Activated naive CD4-positive, alpha-beta T cell treated with anti-CD3 and anti-CD28 coated beads for 36 hours (primary cell): ENCODE measurements around the gene NAE1. TPM values are rescaled to one million over a fixed set of nuclear protein-coding genes. Genes with fewer than 3 reads are reported as not detected.
"Not testable (repeated sequence)": the region's sequence is repeated elsewhere in the genome, so short reads cannot be mapped to it uniquely, and the experiment has no call there.

Source experiments
- CTCF ChIA-PET: fragments of 350-600 bp; sonication (Branson Sonifier 250); formaldehyde crosslinking; loops from one replicate; lab custom pipeline; 2021; ENCODE audit warnings: antibody characterized with exemption; lab: Charles Lee
- DNase-seq: peaks from one replicate; pipeline ENCODE4 v3.0.0-alpha.2; 2020
- H3K27ac Mint-ChIP-seq: one replicate; pipeline ENCODE4 v1.8.0; 2021; ENCODE audit warnings: mild to moderate bottlenecking, mixed read lengths
- H3K27me3 Mint-ChIP-seq: one replicate; pipeline ENCODE4 v1.8.0; 2021; ENCODE audit warnings: low read depth, mixed read lengths
- H3K36me3 Mint-ChIP-seq: one replicate; pipeline ENCODE4 v1.8.0; 2021; ENCODE audit warnings: low read depth, mixed read lengths
- H3K4me1 Mint-ChIP-seq: one replicate; pipeline ENCODE4 v1.8.0; 2021; ENCODE audit warnings: low read depth, mixed read lengths
- H3K4me3 Mint-ChIP-seq: one replicate; pipeline ENCODE4 v1.8.0; 2021; ENCODE audit warnings: mild to moderate bottlenecking, moderate library complexity, mixed read lengths
- H3K9me3 Mint-ChIP-seq: one replicate; pipeline ENCODE4 v1.8.0; 2021; ENCODE audit warnings: mixed read lengths
- intact Hi-C: fragments of 100-400 bp; cut with micrococcal nuclease; formaldehyde crosslinking; loops from one replicate; pipeline ENCODE4 v1.15.1; 2023
- total RNA-seq, 2 experiments: library from RNA; stranded (reverse); gene quantifications; one replicate each; pipeline ENCODE4 v1.2.3, GENCODE V29; 2021

Gene NAE1
- 100 to 1,000 TPM; 108 to 115 TPM for total RNA-seq

GRCh38 chr16:66830422-66831404 lies at the start of gene NAE1:
TSS of gene NAE1 (minus strand) at chr16:66830976. CDS start at chr16:66830899, 77 bp downstream.
- intact Hi-C loops: loop anchor here (1.0 to 2.0 kb wide), 5 partner anchors 37 to 422 kb away; partner anchors contain the start of genes DYNC1LI2 and RRAD
- peak; percentile 87 for DNase-seq
- peak within 1 kb of the TSS; percentile 74 for H3K4me3 Mint-ChIP-seq
- CTCF ChIA-PET: interaction anchor here (0.6 to 8.5 kb wide), 44 partner anchors 9 to 424 kb away, joined by 3 to 132 read pairs (median 4); partner anchors contain the start of genes CA7, CMTM4, DYNC1LI2 and PDP2
- H3K4me1 Mint-ChIP-seq: peaks cover 32% of the 10 kb centered on the region
- peaks cover 13% of the 10 kb centered on the region for H3K36me3 Mint-ChIP-seq
- H3K27me3 Mint-ChIP-seq: no peaks in the 10 kb centered on the region
- no peak within 1 kb of the TSS for H3K27ac Mint-ChIP-seq
- no peaks in the 10 kb centered on the region for H3K9me3 Mint-ChIP-seq

- CTCF ChIA-PET: interaction anchor here (0.6 to 1.1 kb wide), 4 partner anchors 10 to 342 kb away, joined by 3 to 4 read pairs (median 4); no protein-coding TSS in a partner anchor
- H3K9me3 Mint-ChIP-seq: peaks cover 2% of the 10 kb centered on the region
- H3K4me1 Mint-ChIP-seq: peaks cover 64% of the 10 kb centered on the region
- H3K4me3 Mint-ChIP-seq: peak overlapping the region; percentile 10
- DNase-seq: peak; percentile 65
- peak overlapping the region; percentile 60 for H3K27ac Mint-ChIP-seq
- intact Hi-C loops: no loop called here
- peaks cover 4% of the 10 kb centered on the region for H3K36me3 Mint-ChIP-seq
- no peaks in the 10 kb centered on the region for H3K27me3 Mint-ChIP-seq
Observed at GRCh38 chr16:66878067-66878466, 47.3 kb upstream of the NAE1 start.

DNA sequence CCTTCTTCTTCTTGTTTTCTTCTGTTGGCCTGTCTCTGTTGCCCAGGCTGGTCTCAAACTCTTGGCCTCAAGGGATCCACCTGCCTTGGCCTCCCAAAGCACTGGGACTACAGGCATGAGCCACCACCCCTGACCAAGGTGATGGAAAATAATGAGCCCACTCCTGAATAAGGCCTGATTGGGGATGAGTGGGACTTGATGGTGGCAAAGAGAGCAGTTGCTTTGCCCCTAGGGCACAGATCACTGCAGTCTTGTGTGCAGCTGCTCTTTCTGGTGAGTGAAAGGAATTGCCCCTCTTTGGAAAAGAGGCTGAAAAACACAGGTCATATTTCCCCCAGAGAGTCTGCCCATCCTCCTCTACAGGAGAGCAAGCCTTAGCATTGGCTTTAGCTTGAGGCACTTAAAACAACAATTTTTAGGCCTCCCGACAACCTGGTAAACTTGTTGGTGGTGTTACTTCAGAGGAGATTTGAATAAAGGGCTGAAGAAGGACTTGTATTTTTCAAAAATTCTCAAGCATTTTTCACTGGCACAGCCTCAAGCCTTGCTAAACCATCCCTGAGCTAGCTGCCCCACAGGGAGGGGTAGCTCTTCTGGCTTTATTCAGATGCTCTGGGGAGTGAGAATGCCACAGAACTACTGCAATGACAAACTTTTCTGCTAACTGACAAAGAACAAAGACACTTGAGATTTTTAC lies 43.5 kb upstream of the NAE1 start:
- Mint-ChIP-seq H3K4me3 (no peak overlapping the region), H3K27ac (peak overlapping the region; percentile 73), H3K9me3 (peaks cover 2% of the 10 kb centered on the region), H3K4me1 (peaks cover 46% of the 10 kb centered on the region), H3K36me3 (no peaks in the 10 kb centered on the region), H3K27me3 (no peaks in the 10 kb centered on the region)
- intact Hi-C loops: no loop called here
- CTCF ChIA-PET: interaction anchor here (0.6 to 2.1 kb wide), 7 partner anchors 10 to 179 kb away, joined by 3 to 8 read pairs (median 4); partner anchors contain the start of gene NAE1
- DNase-seq: peak; percentile 19

- Mint-ChIP-seq H3K9me3 (peaks cover 2% of the 10 kb centered on the region), H3K36me3 (no peaks in the 10 kb centered on the region), H3K27me3 (no peaks in the 10 kb centered on the region), H3K4me3 (no peak overlapping the region), H3K27ac (no peak overlapping the region), H3K4me1 (peaks cover 43% of the 10 kb centered on the region)
- CTCF ChIA-PET: interaction anchor here (0.6 to 1.7 kb wide), 8 partner anchors 17 to 296 kb away, joined by 3 to 18 read pairs (median 4); partner anchors contain the start of genes NAE1 and RRAD
- DNase-seq: no peak
- intact Hi-C loops: loop anchor here (1.0 to 2.0 kb wide), 9 partner anchors 42 to 465 kb away; partner anchors contain the start of genes CES2, CIAO2B, CKLF and DYNC1LI2
Observed at GRCh38 chr16:66873685-66874055, 42.9 kb upstream of the NAE1 start.

DNA sequence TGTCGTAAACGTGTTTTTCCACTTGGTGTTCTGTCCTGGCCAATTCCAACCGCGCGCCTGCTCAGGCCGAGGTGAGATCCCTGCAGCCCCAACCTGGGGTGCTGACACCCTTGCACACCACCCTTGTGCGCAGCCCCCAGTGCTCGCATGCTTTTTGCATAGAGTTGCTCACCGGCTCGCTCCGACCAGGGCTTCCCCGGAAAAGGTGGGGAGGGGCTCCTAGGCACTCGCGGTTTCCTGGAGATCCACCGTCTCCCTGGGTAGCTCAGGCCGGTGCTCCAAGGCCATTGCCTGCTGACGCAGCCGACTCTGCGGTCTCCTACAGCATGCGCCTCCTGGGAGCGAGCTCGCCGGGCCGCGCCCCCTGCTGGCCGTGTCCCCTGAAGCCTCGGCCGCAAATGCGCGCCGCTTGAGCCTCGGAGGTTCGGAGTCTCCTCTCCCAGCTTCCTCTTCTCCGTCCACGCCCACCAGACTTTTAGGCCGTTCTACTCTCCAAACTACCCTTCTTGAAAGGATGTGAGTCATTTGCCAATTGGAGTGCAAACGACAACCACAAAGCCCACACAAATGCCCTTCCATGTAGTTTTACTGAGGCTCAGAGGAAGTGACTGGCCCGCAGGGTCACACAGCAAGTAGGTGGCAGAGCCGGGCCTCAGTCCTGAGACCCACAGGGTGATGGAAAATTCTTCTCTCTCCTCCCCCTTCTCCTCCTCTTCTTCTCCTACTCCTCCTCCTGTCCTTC lies 42.3 kb upstream of the NAE1 start:
- intact Hi-C loops: loop anchor here (1.0 to 2.0 kb wide), 9 partner anchors 42 to 465 kb away; partner anchors contain the start of genes CES2, CIAO2B, CKLF and DYNC1LI2
- DNase-seq: peak; percentile 93

GRCh38 chr16:66872559-66872942 lies 41.8 kb upstream of the NAE1 start:
- Mint-ChIP-seq H3K9me3 (peaks cover 2% of the 10 kb centered on the region), H3K27me3 (no peaks in the 10 kb centered on the region), H3K36me3 (no peaks in the 10 kb centered on the region), H3K27ac (no peak overlapping the region), H3K4me1 (peaks cover 34% of the 10 kb centered on the region), H3K4me3 (peak overlapping the region; percentile 62)
- CTCF ChIA-PET: interaction anchor here (0.6 to 1.7 kb wide), 13 partner anchors 13 to 264 kb away, joined by 3 to 18 read pairs (median 3); partner anchors contain the start of genes NAE1 and RRAD
- DNase-seq: no peak
- intact Hi-C loops: loop anchor here (2.0 kb wide), 4 partner anchors 62 to 320 kb away; partner anchors contain the start of genes CES2, CIAO2B, CKLF and DYNC1LI2

More for the DNA sequence above, 42.3 kb upstream of the NAE1 start:
- Mint-ChIP-seq H3K27ac (peak overlapping the region; percentile 81), H3K36me3 (no peaks in the 10 kb centered on the region), H3K4me3 (peak overlapping the region; percentile 62), H3K27me3 (no peaks in the 10 kb centered on the region), H3K9me3 (peaks cover 2% of the 10 kb centered on the region), H3K4me1 (peaks cover 38% of the 10 kb centered on the region)
- CTCF ChIA-PET: interaction anchor here (0.6 to 1.7 kb wide), 14 partner anchors 14 to 297 kb away, joined by 3 to 18 read pairs (median 3); partner anchors contain the start of genes NAE1 and RRAD

DNA sequence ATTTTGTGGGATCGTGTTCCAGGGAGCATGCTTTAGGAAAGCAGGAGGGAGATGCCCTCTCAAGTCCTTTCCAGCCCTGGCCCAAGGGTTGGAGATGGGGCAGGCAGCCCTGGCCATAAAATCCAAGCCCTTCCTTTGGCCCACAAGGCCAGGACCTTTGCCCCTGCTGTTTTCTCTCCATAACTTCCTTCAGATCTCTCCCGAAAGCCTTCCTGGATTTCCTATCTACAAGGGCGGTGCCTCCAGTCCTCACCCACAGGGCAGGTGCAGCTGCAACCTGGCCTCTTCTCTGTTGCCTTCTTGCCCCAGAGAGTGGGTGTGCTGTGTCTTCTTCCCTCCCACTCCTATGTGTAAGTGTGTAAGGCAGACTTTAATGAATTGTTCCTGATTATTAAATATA lies 41.1 kb upstream of the NAE1 start:
- no peaks in the 10 kb centered on the region for H3K36me3 Mint-ChIP-seq
- H3K27ac Mint-ChIP-seq: no peak overlapping the region
- H3K4me1 Mint-ChIP-seq: peaks cover 33% of the 10 kb centered on the region
- no peaks in the 10 kb centered on the region for H3K27me3 Mint-ChIP-seq
- H3K4me3 Mint-ChIP-seq: no peak overlapping the region
- peaks cover 2% of the 10 kb centered on the region for H3K9me3 Mint-ChIP-seq
- DNase-seq: no peak
- CTCF ChIA-PET: interaction anchor here (0.7 to 1.7 kb wide), 7 partner anchors 9 to 119 kb away, joined by 3 to 18 read pairs (median 4); partner anchors contain the start of genes NAE1 and PDP2
- intact Hi-C loops: loop anchor here (2.0 kb wide), 4 partner anchors 63 to 319 kb away; partner anchors contain the start of genes CES2, CIAO2B, CKLF and DYNC1LI2

GRCh38 chr16:66871363-66871762 lies 40.6 kb upstream of the NAE1 start:
- intact Hi-C loops, DNase-seq, H3K27me3 Mint-ChIP-seq, H3K4me3 Mint-ChIP-seq, H3K36me3 Mint-ChIP-seq, H3K9me3 Mint-ChIP-seq, H3K27ac Mint-ChIP-seq: not testable (repeated sequence)
- peaks cover 33% of the 10 kb centered on the region for H3K4me1 Mint-ChIP-seq
- CTCF ChIA-PET: interaction anchor here (0.7 to 6.3 kb wide), 5 partner anchors 9 to 144 kb away, joined by 3 to 132 read pairs (median 3); partner anchors contain the start of genes DYNC1LI2, NAE1 and PDP2

GRCh38 chr16:66869424-66869823 lies 38.6 kb upstream of the NAE1 start:
- H3K4me1 Mint-ChIP-seq: peaks cover 18% of the 10 kb centered on the region
- no peak overlapping the region for H3K4me3 Mint-ChIP-seq
- no peak overlapping the region for H3K27ac Mint-ChIP-seq
- CTCF ChIA-PET: interaction anchor here (0.7 to 6.3 kb wide), 12 partner anchors 11 to 463 kb away, joined by 3 to 132 read pairs (median 14); partner anchors contain the start of genes CA7, NAE1 and PDP2
- intact Hi-C loops: no loop called here
- no peaks in the 10 kb centered on the region for H3K36me3 Mint-ChIP-seq
- DNase-seq: no peak
- H3K27me3 Mint-ChIP-seq: no peaks in the 10 kb centered on the region
- H3K9me3 Mint-ChIP-seq: no peaks in the 10 kb centered on the region

GRCh38 chr16:66863707-66864106 lies 32.9 kb upstream of the NAE1 start:
- CTCF ChIA-PET: interaction anchor here (3.8 kb wide), 1 partner anchor 33 kb away, joined by 19 read pairs; the partner anchor contains the start of gene NAE1
- peaks cover 2% of the 10 kb centered on the region for H3K4me1 Mint-ChIP-seq
- no peaks in the 10 kb centered on the region for H3K36me3 Mint-ChIP-seq
- DNase-seq: no peak
- H3K4me3 Mint-ChIP-seq: no peak overlapping the region
- H3K9me3 Mint-ChIP-seq: no peaks in the 10 kb centered on the region
- no peaks in the 10 kb centered on the region for H3K27me3 Mint-ChIP-seq
- intact Hi-C loops: no loop called here
- H3K27ac Mint-ChIP-seq: no peak overlapping the region
